Body of pancreas (tissue), 4 donors: ENCODE measurements around the gene HSFX2.
"Not testable (repeated sequence)": the region's sequence is repeated elsewhere in the genome, so short reads cannot be mapped to it uniquely, and the experiment has no call there.

Experiments used
- CTCF ChIP-seq, 7 experiments: fragments of 450-650 bp in 4 of 7; fragments of 200-600 bp in 3 of 7; sonication (generic) in 3 of 7; IDR thresholded peaks; one replicate each; pipeline ENCODE4 v1.5.1; 2016 to 2019; ENCODE audit warnings: antibody characterized with exemption in 7 of 7
- POLR2A ChIP-seq, 3 donors: fragments of 450-650 bp; IDR thresholded peaks; one replicate each; pipeline ENCODE4 v1.6.1; 2016; ENCODE audit warnings: antibody characterized with exemption in 3 of 3, mild to moderate bottlenecking in 2 of 3

GRCh38 chrX:149573456-149573855, 21.7 kb downstream of the HSFX2 start:
- TF ChIP-seq CTCF, POLR2A (IDR thresholded peaks at IDR 0.05): not testable (repeated sequence)
